NCI-H146 treated with DMSO at 0.1 percent for 48 hours (cell line): ENCODE measurements around the gene SMPD3.

Experiments used
- DNase-seq: peaks from one replicate; lab custom pipeline; 2025; ENCODE audit not compliant: unreplicated experiment; lab: John Stamatoyannopoulos, UW

SMPD3 gene

DNA sequence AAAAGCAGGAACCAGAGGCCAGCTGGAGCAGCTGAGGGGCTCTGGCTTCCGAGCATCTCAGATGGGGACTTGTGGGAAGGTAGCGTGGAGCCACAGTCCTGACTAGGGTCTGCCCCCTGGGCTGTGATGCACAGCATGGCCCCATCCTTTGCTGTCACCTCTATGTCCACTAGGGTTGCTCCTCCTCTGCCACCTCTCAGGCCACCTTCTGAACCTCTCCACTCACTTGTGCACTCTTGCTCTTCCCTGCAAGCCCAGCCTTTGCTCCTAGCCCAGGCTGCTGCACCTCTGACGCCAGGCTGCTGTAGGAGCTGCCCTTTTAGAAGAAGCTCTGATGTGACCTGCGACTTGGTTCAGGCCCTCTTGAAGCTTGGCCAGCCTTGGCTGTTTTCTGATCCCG lies 24.3 kb upstream of the SMPD3 start:
- no peak for DNase-seq

GRCh38 chr16:68470461-68471150 lies 22.3 kb upstream of the SMPD3 start:
- DNase-seq = no peak

DNA sequence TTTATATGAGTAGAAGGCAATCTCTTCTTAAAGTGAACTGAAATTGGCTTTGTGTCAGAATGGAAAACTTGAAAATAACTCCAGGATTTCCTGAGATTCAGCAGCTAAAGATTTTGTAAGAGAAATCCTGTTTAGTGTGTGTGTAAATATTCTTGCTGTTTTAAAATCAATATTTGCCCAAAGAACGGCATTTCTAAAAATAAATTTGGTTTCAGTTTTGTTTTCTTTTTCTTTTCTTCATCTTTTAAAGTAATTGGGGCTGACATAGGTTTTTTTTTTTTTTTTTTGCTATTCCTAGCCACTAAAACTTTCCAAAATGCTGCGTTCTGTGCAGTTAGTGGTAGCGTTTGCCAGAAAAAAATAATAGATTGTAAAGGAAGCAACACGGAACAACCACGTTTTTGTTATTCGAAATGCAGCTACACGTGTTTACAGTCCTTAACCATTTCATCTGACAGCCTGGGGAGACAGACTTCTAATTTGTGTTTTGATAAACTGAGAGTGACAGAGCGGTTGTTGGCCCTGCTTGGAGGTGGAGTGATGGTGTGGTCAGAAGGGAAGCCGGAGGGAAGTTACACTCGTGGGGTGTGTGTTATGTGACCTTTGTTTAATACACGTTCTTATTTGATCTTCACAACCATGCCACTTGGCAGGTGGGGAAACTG lies 21.6 kb upstream of the SMPD3 start:
- DNase-seq = no peak

DNA sequence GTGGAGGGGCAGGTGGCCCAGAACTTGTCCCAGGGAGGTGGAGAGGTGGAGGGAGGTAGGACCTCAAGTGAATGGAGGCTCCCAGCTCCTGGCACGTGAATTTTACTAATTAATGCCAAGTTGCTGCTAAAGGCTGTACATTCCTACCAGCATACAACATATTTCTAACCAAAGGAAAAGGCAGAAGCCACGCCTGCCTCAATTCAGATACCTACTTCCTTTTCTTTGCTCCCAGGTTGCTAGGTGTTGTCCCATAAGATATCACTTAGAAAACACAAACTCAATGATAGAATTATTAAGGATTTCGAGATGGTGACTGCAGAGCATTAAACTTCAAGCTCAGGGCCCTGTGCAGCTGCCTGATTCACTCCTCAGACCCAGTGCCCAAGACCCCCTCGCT lies 20.5 kb upstream of the SMPD3 start:
- DNase-seq = no peak

- DNase-seq = no peak
Observed at GRCh38 chr16:68466174-68466573, 17.9 kb upstream of the SMPD3 start.

DNA sequence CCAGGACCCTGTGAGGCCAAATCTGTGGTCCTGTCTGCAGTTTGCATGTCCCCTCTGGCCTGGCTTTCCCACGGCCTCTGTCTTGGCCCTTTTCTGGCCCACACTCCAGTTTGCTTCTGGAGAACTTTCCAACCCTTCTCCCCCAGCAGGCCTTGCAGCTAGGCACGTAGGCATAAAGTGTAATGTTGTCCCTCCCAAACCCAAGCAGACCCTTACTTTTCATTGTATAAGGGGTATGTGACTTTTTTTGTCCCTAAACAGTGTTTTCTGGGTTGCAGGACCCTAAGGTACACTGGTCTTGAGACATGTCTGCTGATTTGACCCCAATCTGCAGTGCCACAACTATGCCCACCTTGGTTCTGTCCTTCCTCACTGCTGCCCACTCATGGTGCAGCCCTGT lies 15.6 kb upstream of the SMPD3 start:
- no peak for DNase-seq

DNA sequence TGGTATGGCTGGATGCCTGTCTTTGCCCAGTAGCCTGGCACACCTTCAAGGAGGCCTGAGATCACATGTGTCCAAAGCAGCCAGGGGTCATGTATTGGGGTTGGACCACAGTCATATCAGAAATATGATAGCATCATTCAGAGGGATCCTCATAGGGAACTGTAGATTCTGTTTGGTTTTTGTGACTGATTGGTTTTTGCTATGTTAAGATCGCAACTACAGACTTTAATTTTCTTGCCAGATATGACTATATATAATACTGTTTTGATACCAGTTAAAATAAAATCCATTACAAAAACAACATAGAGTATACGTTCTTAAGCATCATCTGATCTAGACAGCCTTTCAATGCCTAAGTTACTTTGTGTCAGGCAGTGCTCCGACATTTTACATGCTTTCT lies 11.8 kb upstream of the SMPD3 start:
- no peak for DNase-seq

DNA sequence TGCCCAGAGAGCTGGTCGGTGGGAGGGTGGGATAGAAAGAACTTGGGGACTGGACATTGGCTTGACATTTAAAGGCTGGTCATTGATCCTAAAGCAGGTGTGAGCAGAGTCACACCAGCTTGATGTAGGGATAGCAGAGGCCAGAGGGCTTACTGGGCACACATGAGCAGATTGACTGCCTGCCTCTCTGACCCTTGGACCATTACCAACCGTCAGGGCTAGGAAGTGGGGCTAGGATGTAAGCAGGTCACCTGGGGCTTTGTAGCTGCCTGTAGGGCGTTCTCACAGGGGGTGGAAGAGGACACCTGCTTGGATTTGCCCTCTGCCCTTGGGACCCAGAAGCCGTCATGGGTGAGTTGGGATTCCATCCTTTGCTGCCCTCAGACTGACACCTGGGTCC lies 11.1 kb upstream of the SMPD3 start:
- no peak for DNase-seq

- no peak for DNase-seq
Observed at GRCh38 chr16:68458551-68458950, 10.2 kb upstream of the SMPD3 start.

DNA sequence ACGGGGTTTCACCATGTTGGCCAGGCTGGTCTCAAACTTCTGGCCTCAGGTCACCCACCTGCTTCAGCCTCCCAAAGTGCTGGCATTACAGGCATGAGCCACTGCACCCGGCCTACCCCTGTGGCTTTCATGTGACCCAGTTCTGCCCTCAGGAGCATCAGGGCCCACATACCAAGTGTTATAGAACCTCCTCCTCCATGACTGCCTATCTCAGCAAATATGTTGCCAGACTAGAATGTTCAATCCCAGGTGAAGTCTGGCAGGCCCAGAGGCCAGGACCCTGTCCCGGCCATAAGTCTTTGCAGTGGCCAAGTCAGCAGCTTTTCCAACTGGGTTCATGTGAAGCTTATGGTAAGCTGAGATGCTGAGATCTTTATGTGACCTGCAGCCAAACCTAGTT lies 9.8 kb upstream of the SMPD3 start:
- DNase-seq = no peak

DNA sequence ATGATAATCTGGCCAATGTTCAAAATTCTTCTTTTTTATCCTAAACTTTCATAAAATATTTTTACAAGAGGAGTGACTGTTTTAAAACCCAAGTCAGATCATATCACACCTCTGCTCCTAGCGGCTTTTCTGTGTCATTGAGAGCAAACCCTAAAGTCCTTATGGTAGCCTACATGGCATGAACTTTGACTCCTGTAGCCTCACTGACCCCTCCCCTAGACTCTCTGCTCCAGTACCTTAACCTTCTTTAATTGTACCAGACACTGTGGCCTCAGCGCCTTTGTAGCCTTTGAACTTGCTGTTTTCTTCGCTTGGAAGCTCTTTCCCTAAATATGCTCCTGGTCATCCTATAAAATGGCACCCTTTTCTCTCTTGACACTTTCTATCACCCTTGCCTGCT lies 7.3 kb upstream of the SMPD3 start:
- DNase-seq = no peak

GRCh38 chr16:68454920-68455435 lies 6.7 kb upstream of the SMPD3 start:
- DNase-seq = no peak

DNA sequence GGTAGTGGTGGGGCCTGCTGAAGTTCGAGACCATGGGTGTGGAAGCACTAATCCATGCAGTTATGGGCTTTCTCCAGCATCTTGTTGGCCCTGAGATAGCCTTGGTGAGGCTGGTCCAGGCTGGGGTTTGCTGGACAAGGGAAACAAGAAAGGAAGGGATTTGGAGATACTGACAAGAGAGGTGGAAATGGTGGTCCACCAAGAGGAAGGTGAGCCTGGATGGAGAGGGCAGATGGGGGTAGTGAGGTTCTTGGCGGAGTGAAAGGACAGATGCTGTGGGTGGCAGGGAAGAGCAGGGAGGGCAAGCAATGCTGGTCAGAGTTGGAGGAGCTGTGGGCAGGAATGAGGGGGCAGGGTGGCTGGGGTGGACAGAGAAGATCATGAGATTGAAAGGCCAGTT lies 5.5 kb upstream of the SMPD3 start:
- no peak for DNase-seq

- no peak for DNase-seq
Observed at GRCh38 chr16:68452176-68452575, 3.9 kb upstream of the SMPD3 start.

- DNase-seq = no peak
Observed at GRCh38 chr16:68451676-68452075, 3.4 kb upstream of the SMPD3 start.

DNA sequence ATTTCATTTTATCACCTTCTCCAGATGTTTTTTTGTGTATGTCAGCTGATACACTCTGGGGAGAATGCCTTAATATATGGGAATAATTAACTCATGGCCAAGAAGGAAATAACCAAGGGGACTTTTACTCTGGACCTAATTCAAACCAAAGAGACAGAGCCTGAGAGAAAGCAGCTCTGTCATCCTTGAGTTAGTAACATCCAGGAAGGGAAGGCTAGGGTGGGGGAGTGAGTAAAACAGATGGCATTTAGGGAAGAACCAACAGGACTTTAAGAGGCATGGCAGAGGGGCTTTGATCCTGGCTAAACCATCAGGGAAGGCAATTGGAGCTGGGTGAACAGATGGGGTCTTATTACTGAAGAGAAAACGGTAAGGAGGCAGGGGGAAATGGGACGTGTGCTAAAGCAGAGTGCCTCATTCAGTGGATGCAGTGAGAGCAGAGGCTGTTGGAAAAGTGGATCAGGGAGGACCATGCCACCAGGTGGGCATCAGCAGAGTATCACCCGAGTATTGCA lies 2.5 kb upstream of the SMPD3 start:
- DNase-seq = no peak

DNA sequence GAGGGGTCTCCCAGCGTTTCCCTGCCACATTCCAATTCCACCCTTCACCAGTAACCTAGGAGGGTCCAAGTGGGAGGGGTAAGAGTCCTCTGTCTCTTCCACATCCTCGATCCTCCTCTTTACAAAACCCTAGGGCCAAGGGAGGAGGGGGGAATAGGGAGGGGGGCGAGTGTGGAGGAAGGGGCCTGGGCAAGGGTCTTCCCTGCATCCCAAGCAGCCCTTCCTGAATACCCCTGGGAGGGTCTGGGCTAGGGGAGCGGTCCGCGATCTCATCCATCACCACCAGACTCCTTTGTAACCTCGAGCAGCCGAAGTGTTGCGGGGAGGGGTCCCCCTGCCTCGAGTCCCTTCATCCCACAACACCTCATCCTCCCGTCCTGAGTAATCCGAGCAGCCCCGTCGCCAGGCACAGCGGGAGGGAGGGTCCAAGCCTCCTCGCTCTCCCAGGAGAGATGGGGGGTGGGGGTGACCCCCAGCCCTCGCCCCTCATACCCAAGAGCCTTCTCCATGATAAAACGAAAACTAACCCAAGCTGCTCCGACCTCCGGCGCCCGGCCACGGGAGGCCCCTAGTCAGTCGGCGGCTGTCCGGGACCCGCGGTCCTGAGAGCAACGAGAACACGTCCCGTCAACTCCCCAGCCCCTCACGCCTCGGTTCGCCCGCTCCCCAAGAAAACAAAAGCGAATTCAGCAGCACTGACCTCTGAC lies 502 bp downstream of the SMPD3 start:
- no peak for DNase-seq

DNA sequence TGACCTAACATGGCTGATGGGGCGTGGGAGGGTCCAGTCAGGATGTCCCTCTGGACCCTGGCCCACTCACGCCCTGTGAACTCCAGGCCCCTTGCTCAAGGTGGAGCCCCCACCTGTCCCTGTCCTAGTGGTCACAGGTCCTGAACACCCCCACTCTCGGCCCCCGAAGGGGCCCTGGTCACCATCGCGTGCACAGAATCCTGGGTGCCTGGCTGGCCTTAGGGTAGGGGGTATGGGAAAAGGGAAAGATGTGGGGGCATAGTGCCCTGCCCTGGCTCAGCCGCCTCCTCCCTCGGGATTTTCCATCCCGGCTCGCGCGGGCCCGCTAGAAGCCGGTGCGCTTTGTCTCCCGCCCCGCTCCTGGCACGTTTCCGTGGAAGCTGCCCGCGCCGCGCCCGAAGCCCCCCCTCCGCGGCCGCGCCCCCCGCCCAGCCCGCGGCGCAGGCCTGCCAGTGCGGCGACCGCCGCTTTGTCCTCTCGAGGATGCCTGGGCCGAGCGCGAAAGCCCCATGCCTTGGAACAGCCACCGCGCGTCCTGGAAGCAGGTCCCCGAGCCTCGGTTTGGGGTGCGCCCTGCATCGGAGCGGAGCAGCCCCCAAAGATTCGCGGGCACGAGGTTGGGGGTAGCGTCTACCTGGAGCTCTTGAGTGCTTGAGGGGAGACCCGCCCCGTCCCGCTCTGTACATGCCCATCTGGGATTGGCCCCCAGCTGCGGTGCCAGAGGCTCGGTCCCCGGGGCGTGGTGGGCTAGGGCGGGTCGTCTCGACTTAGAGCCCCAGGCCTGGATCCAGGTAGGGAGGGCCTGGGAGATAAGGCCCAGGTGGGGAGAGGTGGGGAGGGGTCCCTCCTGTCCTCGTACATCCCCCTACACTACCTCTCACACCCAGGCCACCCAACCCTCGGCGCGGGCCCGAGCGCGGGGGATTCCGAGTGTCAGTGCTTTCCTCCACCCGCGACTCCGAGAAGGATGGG lies 1.3 kb downstream of the SMPD3 start:
- no peak for DNase-seq

- DNase-seq = peak; percentile 64
Observed at GRCh38 chr16:68445458-68445857, 2.9 kb downstream of the SMPD3 start.

DNA sequence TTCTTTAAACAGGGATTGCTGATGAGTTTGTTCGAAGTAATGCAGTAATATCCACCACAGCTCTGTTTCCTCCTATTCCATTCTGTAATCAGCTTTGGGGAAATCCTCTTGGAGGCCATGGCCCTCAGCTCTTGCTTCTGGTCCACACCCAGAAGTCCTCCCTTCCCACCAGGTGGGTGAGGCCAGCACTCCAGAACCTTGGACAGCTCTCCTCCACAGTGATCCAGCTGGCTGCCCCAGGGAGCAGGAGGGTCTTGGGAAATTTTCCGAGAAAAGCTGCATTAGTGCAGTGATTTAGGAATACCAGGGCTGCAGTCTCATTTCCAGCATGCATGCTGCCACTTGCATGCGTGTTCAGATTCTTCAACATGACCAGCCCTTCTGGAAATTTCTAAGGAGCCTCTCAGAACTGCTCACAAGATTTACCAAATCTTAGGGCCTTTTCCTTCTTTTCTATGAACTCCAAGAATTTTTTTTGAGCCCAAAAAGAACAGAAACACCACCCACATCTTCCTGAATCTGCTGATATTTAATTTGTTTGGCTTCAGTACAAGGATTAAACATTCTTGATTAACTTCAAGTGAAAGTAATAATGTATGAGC lies 4.2 kb downstream of the SMPD3 start:
- no peak for DNase-seq
